Upper lobe of right lung (tissue), 1 donor: ENCODE measurements around the gene NELL1. TPM values are rescaled to one million over a fixed set of nuclear protein-coding genes. Genes with fewer than 3 reads are reported as not detected.

Experiments
- ATAC-seq: fragments of 200-7000 bp; cut with Tn5 transposase; one replicate; pipeline ENCODE4 v1.9.1; 2020; ENCODE audit warnings: mild to moderate bottlenecking, moderate library complexity
- DNase-seq: peaks from one replicate; pipeline ENCODE4 v3.0.0-alpha.2; 2020
- H3K27ac ChIP-seq: fragments of 200-600 bp; one replicate; pipeline ENCODE4 v1.8.0; 2022
- H3K27me3 ChIP-seq: fragments of 200-600 bp; one replicate; pipeline ENCODE4 v1.8.0; 2022; ENCODE audit warnings: mild to moderate bottlenecking
- H3K36me3 ChIP-seq: fragments of 200-600 bp; one replicate; pipeline ENCODE4 v1.8.0; 2022
- H3K4me1 ChIP-seq: fragments of 200-600 bp; one replicate; pipeline ENCODE4 v1.8.0; 2022
- H3K4me3 ChIP-seq: fragments of 200-600 bp; one replicate; pipeline ENCODE4 v1.8.0; 2022; ENCODE audit warnings: mild to moderate bottlenecking
- H3K9me3 ChIP-seq: fragments of 200-600 bp; one replicate; pipeline ENCODE4 v1.8.0; 2022
- CTCF ChIP-seq: fragments of 200-600 bp; IDR thresholded peaks from one replicate; pipeline ENCODE4 v1.8.0; 2022; ENCODE audit warnings: antibody characterized with exemption
- intact Hi-C: fragments of 100-400 bp; cut with DNase I; formaldehyde crosslinking; loops from one replicate; pipeline ENCODE4 v1.11.0; 2022
- total RNA-seq: library from RNA; stranded (reverse); fragmentation: NEBNext Ultra II Directional; extraction: Animal tissue kit (Norgen Biotek cat#: 25700); gene quantifications from one replicate; pipeline ENCODE4 v1.2.1, GENCODE V29; 2021
- donor health status: DM: no; HTN: yes; CAD: no; lungs with severe emphysema.

NELL1 gene
- total RNA-seq, 1 donor from 2014 or later, result not detected

- intact Hi-C loops, result no loop called here
- Histone ChIP-seq H3K4me1 (no peaks in the 10 kb centered on the region), H3K27ac (no peak overlapping the region), H3K36me3 (no peaks in the 10 kb centered on the region), H3K9me3 (no peaks in the 10 kb centered on the region), H3K4me3 (no peak overlapping the region), H3K27me3 (no peaks in the 10 kb centered on the region)
- no peak for DNase-seq
- no peak for TF ChIP-seq CTCF
- ATAC-seq, result no peak
Measured at GRCh38 chr11:21427726-21428125, 758.3 kb downstream of the NELL1 start.

- no peaks in the 10 kb centered on the region for H3K36me3 ChIP-seq
- no peak for TF ChIP-seq CTCF
- no peaks in the 10 kb centered on the region for H3K4me1 ChIP-seq
- H3K27me3 ChIP-seq, result no peaks in the 10 kb centered on the region
- no peak overlapping the region for H3K27ac ChIP-seq
- ATAC-seq (no peak), DNase-seq (no peak)
- no peaks in the 10 kb centered on the region for H3K9me3 ChIP-seq
- intact Hi-C loops, result no loop called here
- no peak overlapping the region for H3K4me3 ChIP-seq
Measured at GRCh38 chr11:21428796-21429195, 759.4 kb downstream of the NELL1 start.

GRCh38 chr11:21429401-21429800, 760.0 kb downstream of the NELL1 start:
- Histone ChIP-seq H3K4me3 (no peak overlapping the region), H3K9me3 (no peaks in the 10 kb centered on the region), H3K36me3 (no peaks in the 10 kb centered on the region), H3K4me1 (no peaks in the 10 kb centered on the region), H3K27ac (no peak overlapping the region), H3K27me3 (no peaks in the 10 kb centered on the region)
- intact Hi-C loops, result no loop called here
- DNase-seq, result no peak
- TF ChIP-seq CTCF, result no peak
- ATAC-seq, result no peak

GRCh38 chr11:21430537-21430936, 761.2 kb downstream of the NELL1 start:
- Histone ChIP-seq H3K36me3 (no peaks in the 10 kb centered on the region), H3K9me3 (no peaks in the 10 kb centered on the region), H3K27ac (no peak overlapping the region), H3K4me1 (no peaks in the 10 kb centered on the region), H3K4me3 (no peak overlapping the region), H3K27me3 (no peaks in the 10 kb centered on the region)
- no peak for TF ChIP-seq CTCF
- intact Hi-C loops, result no loop called here
- no peak for DNase-seq
- no peak for ATAC-seq

- intact Hi-C loops, result no loop called here
- H3K27me3 ChIP-seq, result no peaks in the 10 kb centered on the region
Measured at GRCh38 chr11:21446939-21447590, 777.7 kb downstream of the NELL1 start.

More at GRCh38 chr11:21446939-21447590, 777.7 kb downstream of the NELL1 start:
- ATAC-seq (no peak), DNase-seq (no peak)
- Histone ChIP-seq H3K9me3 (no peaks in the 10 kb centered on the region), H3K4me3 (no peak overlapping the region), H3K4me1 (no peaks in the 10 kb centered on the region), H3K36me3 (no peaks in the 10 kb centered on the region), H3K27ac (no peak overlapping the region)
- TF ChIP-seq CTCF, result no peak
